NCI-H2029 (cell line): ENCODE data around the gene ZNF423.

ENCODE experiments used
- DNase-seq: peaks from one replicate; lab custom pipeline; 2025; lab: John Stamatoyannopoulos, UW

Gene ZNF423

DNA sequence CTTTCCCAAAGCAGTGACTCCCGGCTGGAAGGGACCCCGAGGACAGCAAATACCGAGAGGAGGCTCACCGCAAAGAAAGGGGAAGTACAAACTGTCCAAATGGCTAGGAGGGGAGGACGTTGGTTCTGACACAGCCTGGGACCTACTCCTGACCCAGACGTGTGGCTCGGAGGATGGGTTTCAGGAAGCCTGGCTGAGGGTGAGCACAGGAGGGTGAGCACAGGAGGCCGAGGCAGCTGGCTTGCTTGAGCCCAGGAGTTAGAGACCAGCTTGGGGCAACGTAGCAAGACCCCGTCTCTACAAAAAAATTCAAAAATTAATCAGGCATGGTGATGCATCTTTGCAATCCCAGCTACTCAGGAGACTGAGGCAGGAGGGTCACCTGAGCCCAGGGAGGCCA is 399.1 kb downstream of the ZNF423 start:
- DNase-seq, result no peak

DNA sequence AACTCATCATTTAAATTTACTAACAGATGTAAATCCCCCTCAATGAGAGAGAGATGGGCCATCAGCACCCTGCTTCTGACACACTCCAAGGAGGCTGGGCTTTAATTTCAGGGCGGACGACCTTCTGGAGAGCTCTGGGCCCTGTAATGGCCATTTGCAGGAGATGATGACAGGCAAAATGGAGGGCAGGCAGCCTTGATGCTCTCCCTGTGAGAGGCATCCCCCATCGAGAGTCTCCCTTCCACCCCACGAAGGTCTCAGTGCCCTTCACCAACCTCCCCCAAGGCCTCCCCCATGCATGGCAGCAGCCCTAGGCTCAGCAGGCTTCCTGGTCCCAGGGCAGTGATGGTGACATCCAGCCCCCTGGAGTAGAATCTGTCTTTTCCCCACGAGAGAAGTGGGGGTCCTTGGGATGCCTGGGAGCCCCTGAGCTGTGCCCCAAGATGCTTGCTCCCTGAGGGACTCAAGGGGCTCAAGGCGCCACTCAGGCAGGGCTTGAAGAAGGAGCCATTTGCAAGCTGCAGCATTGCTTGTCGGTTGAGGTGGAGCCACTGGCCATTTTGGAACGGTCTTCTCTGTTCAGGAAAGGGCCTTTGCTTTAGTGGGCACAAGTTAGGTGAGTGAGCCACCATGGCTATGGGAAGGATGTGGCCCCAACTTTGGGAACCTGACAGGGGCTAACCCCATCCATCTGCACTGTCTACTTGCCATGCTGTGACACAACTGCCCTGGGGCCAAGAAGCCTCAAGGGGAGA is 399.7 kb downstream of the ZNF423 start:
- DNase-seq, result no peak

GRCh38 chr16:49455181-49455990 is 400.5 kb downstream of the ZNF423 start:
- DNase-seq, result no peak

- DNase-seq, result no peak
These were observed 401.3 kb downstream of the ZNF423 start for GRCh38 chr16:49454426-49455180.

DNA sequence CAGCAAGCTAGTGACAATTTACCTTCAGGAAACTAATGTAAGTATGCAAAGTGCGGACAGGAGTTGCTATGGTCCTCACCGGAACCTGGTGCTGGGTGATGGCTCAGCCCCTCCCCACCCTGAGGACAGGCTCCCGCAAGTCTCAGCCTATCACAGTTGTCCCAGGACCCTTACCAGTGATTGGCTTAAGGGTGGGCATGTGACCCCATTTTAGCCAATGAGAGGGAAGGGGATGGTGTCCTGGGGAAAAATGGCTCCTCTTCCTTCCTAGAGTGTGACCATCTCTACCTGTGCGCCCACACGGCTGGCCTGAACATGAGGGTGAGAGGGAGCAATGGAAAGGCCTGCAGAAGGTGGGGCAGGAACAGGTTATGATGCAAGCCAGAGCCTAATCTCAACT is 401.9 kb downstream of the ZNF423 start:
- DNase-seq, result no peak

- no peak for DNase-seq
These were observed 402.9 kb downstream of the ZNF423 start for GRCh38 chr16:49453021-49453420.

- peak; percentile 0 for DNase-seq
These were observed 403.3 kb downstream of the ZNF423 start for GRCh38 chr16:49452578-49452977.

GRCh38 chr16:49452108-49452507 is 403.8 kb downstream of the ZNF423 start:
- no peak for DNase-seq

- no peak for DNase-seq
These were observed 409.1 kb downstream of the ZNF423 start for GRCh38 chr16:49446805-49447204.

DNA sequence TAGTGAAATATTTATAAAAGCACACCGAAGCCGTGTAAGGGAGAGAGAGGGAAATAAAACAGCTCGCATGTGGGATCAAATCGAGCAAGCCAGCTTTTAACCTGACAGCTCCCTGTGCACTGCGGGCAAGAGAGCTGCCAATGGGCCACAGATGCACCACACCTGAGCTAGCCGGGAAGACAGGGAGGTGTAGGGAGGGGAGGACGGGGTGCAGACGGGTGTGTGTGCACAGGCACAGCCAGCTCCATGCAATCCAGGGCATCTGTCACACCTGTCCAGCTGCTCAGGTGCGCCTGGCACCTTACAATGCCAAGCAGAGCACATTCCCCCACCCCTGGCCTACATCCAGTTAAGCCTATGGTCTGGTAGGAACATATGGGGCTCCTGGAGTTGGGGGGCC is 412.3 kb downstream of the ZNF423 start:
- DNase-seq, result no peak

- no peak for DNase-seq
These were observed 413.1 kb downstream of the ZNF423 start for GRCh38 chr16:49442805-49443204.

DNA sequence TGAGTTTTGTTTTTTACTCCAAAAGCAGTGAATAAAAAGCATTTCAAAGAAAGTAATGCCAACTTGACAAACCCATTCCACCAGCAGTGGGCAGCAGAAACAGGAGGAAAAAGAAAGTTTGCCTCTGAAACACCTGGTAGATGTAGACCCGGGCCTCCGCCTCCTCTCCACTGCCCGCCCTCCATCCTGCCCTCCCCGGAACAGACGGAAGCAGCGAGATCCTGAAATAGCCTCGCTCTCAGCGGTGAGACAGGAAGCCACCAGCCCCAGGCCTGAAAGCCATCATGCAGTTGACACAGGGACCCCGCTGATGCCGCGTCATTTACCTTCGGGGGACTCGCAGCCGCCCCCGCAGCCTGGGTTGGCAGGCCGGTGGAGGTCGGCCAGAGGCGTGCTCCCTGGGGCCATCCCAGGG is 414.5 kb downstream of the ZNF423 start:
- DNase-seq, result no peak

- no peak for DNase-seq
These were observed 415.5 kb downstream of the ZNF423 start for GRCh38 chr16:49440156-49441065.

DNA sequence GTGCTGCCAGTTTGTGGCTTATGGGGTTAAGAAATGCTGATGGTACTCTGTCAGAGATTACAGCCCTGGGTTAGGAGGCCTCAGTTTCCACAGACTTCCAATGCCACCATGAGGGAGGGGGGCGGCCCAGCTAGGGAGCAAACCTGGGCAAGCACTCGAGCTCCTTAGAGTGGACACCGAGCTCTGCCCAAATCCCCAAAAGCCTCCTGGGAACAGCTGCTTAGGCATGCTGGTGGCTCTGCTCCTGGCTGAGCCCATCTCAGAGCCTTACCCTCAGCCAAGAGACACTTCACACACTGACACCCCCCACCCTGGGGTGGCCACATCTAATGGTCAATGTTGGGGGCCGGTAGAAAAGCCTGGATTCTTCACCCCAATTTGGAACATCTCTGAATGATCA is 416.2 kb downstream of the ZNF423 start:
- DNase-seq, result no peak

- no peak for DNase-seq
These were observed 416.9 kb downstream of the ZNF423 start for GRCh38 chr16:49439050-49439449.
